ENCODE data around the gene PRR7. TPM values are rescaled to one million over a fixed set of nuclear protein-coding genes. Genes with fewer than 3 reads are reported as not detected.

Gene PRR7
- total and polyA plus RNA-seq, 4 donors: 0.17 to 1.4 (median 0.49) TPM

GRCh38 chr5:177423671-177424070 is 22.9 kb upstream of the PRR7 start:
- 96% methylated on average over 2 of the region's 2 CpGs for WGBS
- Histone ChIP-seq H3K9me3 (ENCODE audit: control insufficient read depth in 4 of 4, low read length in 3 of 4) (no peaks in the 10 kb centered on the region), H3K4me3 (ENCODE audit: low read depth in 1 of 3, low read length in 3 of 3) (no peak overlapping the region), H3K27me3 (ENCODE audit: control insufficient read depth in 4 of 4, insufficient read depth in 4 of 4, low read length in 3 of 4) (no peaks in the 10 kb centered on the region), H3K9ac (ENCODE audit: low read depth in 1 of 2, low read length in 2 of 2) (no peak overlapping the region), H3K27ac (ENCODE audit: low read depth in 1 of 2, low read length in 2 of 2) (no peak overlapping the region), H3K4me1 (ENCODE audit: control insufficient read depth in 4 of 4, insufficient read depth in 4 of 4, low read length in 3 of 4) (peaks cover 3 to 20% (median 17%) of the 10 kb centered on the region in 4 donors), H3K36me3 (ENCODE audit: control insufficient read depth in 4 of 4, insufficient read depth in 3 of 4, low read depth in 1 of 4, low read length in 3 of 4) (no peaks in the 10 kb centered on the region)
- no peak for TF ChIP-seq TAF1 (conservative IDR thresholded peaks at IDR 0.05)
- TF ChIP-seq HNF4A (conservative IDR thresholded peaks at IDR 0.05): no peak
- TF ChIP-seq, protein P1, sequence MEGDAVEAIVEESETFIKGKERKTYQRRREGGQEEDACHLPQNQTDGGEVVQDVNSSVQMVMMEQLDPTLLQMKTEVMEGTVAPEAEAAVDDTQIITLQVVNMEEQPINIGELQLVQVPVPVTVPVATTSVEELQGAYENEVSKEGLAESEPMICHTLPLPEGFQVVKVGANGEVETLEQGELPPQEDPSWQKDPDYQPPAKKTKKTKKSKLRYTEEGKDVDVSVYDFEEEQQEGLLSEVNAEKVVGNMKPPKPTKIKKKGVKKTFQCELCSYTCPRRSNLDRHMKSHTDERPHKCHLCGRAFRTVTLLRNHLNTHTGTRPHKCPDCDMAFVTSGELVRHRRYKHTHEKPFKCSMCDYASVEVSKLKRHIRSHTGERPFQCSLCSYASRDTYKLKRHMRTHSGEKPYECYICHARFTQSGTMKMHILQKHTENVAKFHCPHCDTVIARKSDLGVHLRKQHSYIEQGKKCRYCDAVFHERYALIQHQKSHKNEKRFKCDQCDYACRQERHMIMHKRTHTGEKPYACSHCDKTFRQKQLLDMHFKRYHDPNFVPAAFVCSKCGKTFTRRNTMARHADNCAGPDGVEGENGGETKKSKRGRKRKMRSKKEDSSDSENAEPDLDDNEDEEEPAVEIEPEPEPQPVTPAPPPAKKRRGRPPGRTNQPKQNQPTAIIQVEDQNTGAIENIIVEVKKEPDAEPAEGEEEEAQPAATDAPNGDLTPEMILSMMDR (IDR thresholded peaks at IDR 0.05; ENCODE audit: low read depth, low read length, missing input control): no peak
- no peak for TF ChIP-seq EGR1 (IDR thresholded peaks at IDR 0.05; ENCODE audit: low read depth in 2 of 2)
- no peak for TF ChIP-seq GABPA (IDR thresholded peaks at IDR 0.05 in 1 of 2, conservative IDR thresholded peaks at IDR 0.05 in 1 of 2)
- no peak for TF ChIP-seq HNF4G (IDR thresholded peaks at IDR 0.05)
- no peak for TF ChIP-seq FOXA1 (IDR thresholded peaks at IDR 0.05)
- no peak for TF ChIP-seq MAX (IDR thresholded peaks at IDR 0.05)
- no peak for TF ChIP-seq ATF3 (IDR thresholded peaks at IDR 0.05)
- no peak for TF ChIP-seq FOXA2 (IDR thresholded peaks at IDR 0.05)
- no peak for DNase-seq (ENCODE audit: low spot score)

DNA sequence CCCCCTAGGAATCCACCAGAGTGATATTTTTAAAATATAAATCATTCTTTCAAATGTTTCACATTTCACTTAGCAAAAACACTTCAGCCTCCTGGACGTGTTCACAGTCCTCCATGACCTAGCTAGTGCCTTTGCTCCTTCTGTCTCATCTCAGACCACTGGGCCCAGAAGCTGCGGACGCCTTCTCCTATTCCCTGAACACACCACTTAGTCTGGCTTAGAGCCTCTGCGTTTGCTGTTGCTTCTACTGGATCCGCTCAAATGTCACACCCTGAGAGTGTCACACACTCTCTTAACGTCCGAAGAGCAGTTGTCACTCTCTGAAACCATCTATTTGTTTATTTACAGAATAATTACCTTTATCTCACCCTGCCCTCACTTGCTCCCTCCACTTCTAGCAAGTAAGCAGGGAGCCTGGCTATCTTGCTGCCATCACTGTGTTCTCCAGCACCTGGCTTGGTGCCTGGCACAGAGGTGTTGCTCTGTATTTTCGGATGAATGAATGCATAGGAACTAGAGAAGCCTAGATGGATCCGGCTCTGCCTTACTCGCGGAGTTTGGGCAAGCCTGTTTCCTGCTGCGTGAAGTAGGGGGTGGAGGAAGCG is 21.3 kb upstream of the PRR7 start:
- TF ChIP-seq TAF1 (conservative IDR thresholded peaks at IDR 0.05) (no peak), EGR1 (IDR thresholded peaks at IDR 0.05; ENCODE audit: low read depth in 2 of 2) (no peak), FOXA2 (IDR thresholded peaks at IDR 0.05) (no peak), MAX (IDR thresholded peaks at IDR 0.05) (no peak), ATF3 (IDR thresholded peaks at IDR 0.05) (no peak), FOXA1 (IDR thresholded peaks at IDR 0.05) (no peak)
- Histone ChIP-seq H3K4me1 (ENCODE audit: control insufficient read depth in 4 of 4, insufficient read depth in 4 of 4, low read length in 3 of 4) (peaks cover 3 to 20% (median 17%) of the 10 kb centered on the region in 4 donors), H3K27ac (ENCODE audit: low read depth in 1 of 2, low read length in 2 of 2) (peak overlapping the region; percentile 92 to 95), H3K9ac (ENCODE audit: low read depth in 1 of 2, low read length in 2 of 2) (peak overlapping the region; percentile 55 to 58), H3K9me3 (ENCODE audit: control insufficient read depth in 4 of 4, low read length in 3 of 4) (no peaks in the 10 kb centered on the region), H3K36me3 (ENCODE audit: control insufficient read depth in 4 of 4, insufficient read depth in 3 of 4, low read depth in 1 of 4, low read length in 3 of 4) (no peaks in the 10 kb centered on the region), H3K27me3 (ENCODE audit: control insufficient read depth in 4 of 4, insufficient read depth in 4 of 4, low read length in 3 of 4) (no peaks in the 10 kb centered on the region), H3K4me3 (ENCODE audit: low read depth in 1 of 3, low read length in 3 of 3) (peak overlapping the region in 2 of 3 donors; percentile 58 to 60)
- no peak for DNase-seq (ENCODE audit: low spot score)
- WGBS: 53% methylated on average over 13 of the region's 13 CpGs

DNA sequence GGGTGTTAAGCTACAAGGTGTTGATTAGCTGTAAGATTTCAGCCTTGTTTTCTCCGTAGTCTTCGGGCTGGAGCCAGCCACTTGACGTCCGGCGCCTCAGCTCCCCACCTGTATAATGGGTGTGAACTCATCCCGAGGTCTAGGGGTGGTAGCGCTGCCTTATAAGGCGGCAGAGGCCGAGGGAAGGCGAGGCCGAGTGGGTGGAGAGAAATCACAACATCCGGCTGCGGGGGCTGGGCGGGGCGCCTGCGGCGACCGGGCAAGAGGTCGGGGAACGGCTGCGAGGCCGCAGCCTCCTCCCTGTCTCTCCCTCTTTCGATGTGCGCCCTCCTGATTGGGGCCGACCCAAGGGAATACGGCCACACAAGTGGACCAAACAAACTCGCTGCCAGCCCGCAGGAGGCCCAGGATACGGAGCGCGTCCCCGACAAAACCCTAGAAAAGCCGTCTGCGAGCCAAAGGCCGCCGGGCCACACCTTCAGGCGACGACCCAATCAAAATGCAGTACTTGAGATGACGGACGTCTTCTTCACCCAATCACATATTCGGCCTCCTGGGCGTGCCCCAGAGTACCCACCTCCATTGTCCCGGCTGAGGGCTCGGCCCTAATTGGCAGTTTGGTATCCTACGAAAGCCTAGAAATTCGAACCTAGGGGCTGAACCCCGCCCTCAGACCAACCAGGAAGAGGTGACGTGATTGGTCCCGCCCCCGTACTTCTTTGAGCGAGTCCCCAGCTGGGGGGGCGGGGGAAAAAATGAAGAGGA is 20.6 kb upstream of the PRR7 start:
- no peaks in the 10 kb centered on the region for H3K9me3 ChIP-seq (ENCODE audit: control insufficient read depth in 4 of 4, low read length in 3 of 4)
- peak overlapping the region; percentile 58 to 67 for H3K9ac ChIP-seq (ENCODE audit: low read depth in 1 of 2, low read length in 2 of 2)
- peaks cover 3 to 24% (median 17%) of the 10 kb centered on the region in 4 donors for H3K4me1 ChIP-seq (ENCODE audit: control insufficient read depth in 4 of 4, insufficient read depth in 4 of 4, low read length in 3 of 4)
- WGBS: 1% methylated on average over 52 of the region's 52 CpGs
- no peaks in the 10 kb centered on the region for H3K27me3 ChIP-seq (ENCODE audit: control insufficient read depth in 4 of 4, insufficient read depth in 4 of 4, low read length in 3 of 4)
- peak; percentile 99 for DNase-seq (ENCODE audit: low spot score)
- H3K27ac ChIP-seq (ENCODE audit: low read depth in 1 of 2, low read length in 2 of 2): peak overlapping the region; percentile 92 to 95
- peak overlapping the region; percentile 50 to 60 (median 58) for H3K4me3 ChIP-seq (ENCODE audit: low read depth in 1 of 3, low read length in 3 of 3)
- H3K36me3 ChIP-seq (ENCODE audit: control insufficient read depth in 4 of 4, insufficient read depth in 3 of 4, low read depth in 1 of 4, low read length in 3 of 4): no peaks in the 10 kb centered on the region
- TF ChIP-seq YY1 (IDR thresholded peaks at IDR 0.05) (peak; percentile 86), EGR1 (IDR thresholded peaks at IDR 0.05; ENCODE audit: low read depth in 2 of 2) (peak; percentile 90 to 95), MAX (IDR thresholded peaks at IDR 0.05) (no peak), SP1 (IDR thresholded peaks at IDR 0.05) (peak; percentile 97), HNF4G (IDR thresholded peaks at IDR 0.05) (peak; percentile 25), RAD21 (IDR thresholded peaks at IDR 0.05) (peak in 1 of 2 donors; percentile 19), JUND (IDR thresholded peaks at IDR 0.05) (peak; percentile 83 to 85), TAF1 (conservative IDR thresholded peaks at IDR 0.05) (peak; percentile 28), NR2F2 (IDR thresholded peaks at IDR 0.05) (peak; percentile 82), GABPA (IDR thresholded peaks at IDR 0.05 in 1 of 2, conservative IDR thresholded peaks at IDR 0.05 in 1 of 2) (peak; percentile 61 to 80), ATF3 (IDR thresholded peaks at IDR 0.05) (peak; percentile 37), FOXA1 (IDR thresholded peaks at IDR 0.05) (no peak), HNF4A (conservative IDR thresholded peaks at IDR 0.05) (peak in 1 of 2 donors; percentile 38), FOXA2 (IDR thresholded peaks at IDR 0.05) (no peak), RXRA (IDR thresholded peaks at IDR 0.05) (peak; percentile 14 to 52)
- TF ChIP-seq, protein P1 (IDR thresholded peaks at IDR 0.05; ENCODE audit: low read depth, low read length, missing input control): no peak

Data from liver (tissue), 9 donors.